Measurements from ENCODE around the gene OR5C1.
"Not testable (repeated sequence)": the region's sequence is repeated elsewhere in the genome, so short reads cannot be mapped to it uniquely, and the experiment has no call there.

The OR5C1 gene

DNA sequence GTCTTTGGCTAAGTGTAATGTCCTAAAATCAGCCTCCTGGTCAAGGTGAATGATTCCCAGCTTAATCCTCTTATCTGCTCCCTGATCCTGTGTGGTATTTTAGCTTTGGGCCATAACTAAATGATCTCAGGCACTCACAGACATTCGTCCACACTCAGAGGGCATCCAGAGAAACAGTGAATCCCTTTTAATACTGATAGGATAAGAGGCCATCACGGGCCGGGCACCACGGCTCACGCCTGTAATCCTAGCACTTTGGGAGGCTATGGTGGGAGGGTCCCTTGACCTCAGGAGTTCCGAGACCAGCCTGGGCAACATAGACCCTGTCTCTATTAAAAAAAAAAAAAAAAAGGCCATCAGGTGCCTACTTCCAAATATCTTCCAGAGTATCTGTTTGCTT is 33.3 kb downstream of the OR5C1 start:
- TF ChIP-seq, protein P1, sequence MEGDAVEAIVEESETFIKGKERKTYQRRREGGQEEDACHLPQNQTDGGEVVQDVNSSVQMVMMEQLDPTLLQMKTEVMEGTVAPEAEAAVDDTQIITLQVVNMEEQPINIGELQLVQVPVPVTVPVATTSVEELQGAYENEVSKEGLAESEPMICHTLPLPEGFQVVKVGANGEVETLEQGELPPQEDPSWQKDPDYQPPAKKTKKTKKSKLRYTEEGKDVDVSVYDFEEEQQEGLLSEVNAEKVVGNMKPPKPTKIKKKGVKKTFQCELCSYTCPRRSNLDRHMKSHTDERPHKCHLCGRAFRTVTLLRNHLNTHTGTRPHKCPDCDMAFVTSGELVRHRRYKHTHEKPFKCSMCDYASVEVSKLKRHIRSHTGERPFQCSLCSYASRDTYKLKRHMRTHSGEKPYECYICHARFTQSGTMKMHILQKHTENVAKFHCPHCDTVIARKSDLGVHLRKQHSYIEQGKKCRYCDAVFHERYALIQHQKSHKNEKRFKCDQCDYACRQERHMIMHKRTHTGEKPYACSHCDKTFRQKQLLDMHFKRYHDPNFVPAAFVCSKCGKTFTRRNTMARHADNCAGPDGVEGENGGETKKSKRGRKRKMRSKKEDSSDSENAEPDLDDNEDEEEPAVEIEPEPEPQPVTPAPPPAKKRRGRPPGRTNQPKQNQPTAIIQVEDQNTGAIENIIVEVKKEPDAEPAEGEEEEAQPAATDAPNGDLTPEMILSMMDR (IDR thresholded peaks at IDR 0.05; ENCODE audit: low read depth, low read length), result no peak
- H3K9me3 ChIP-seq (ENCODE audit: severe bottlenecking), result no peaks in the 10 kb centered on the region
- no peak overlapping the region for H3K4me3 ChIP-seq (ENCODE audit: low read depth, low read length)
- peaks cover 66% of the 10 kb centered on the region for H3K36me3 ChIP-seq
- DNase-seq, result peak; percentile 59
- H3K27me3 ChIP-seq (ENCODE audit: insufficient read depth, low read depth, severe bottlenecking), result no peaks in the 10 kb centered on the region
- no peak overlapping the region for H3K27ac ChIP-seq

GRCh38 chr9:122822938-122823337 is 34.2 kb downstream of the OR5C1 start:
- Histone ChIP-seq H3K36me3 (peaks cover 60% of the 10 kb centered on the region), H3K27me3 (ENCODE audit: insufficient read depth, low read depth, severe bottlenecking) (no peaks in the 10 kb centered on the region), H3K9me3 (ENCODE audit: severe bottlenecking) (no peaks in the 10 kb centered on the region), H3K27ac (no peak overlapping the region), H3K4me3 (ENCODE audit: low read depth, low read length) (no peak overlapping the region)
- no peak for DNase-seq
- TF ChIP-seq, protein P1 (IDR thresholded peaks at IDR 0.05; ENCODE audit: low read depth, low read length), result no peak

DNA sequence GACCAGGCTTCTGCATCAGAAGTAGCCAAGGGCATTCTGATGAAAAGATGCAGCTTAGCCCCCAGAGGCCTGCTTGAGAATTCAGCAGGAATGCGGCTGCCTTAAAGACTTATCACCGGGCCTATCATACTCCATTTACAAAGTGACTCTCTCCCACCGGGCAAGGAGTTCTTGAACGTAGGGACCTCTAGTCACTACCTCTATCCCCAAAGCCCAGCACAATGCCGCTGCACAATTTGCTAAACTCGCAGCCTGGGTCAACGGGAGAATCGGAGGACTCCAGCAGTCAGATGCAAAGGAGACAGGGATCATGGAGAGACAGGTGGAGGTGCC is 39.0 kb downstream of the OR5C1 start:
- peak overlapping the region; percentile 85 for H3K4me3 ChIP-seq (ENCODE audit: low read depth, low read length)
- H3K9me3 ChIP-seq (ENCODE audit: severe bottlenecking), result no peaks in the 10 kb centered on the region
- H3K27me3 ChIP-seq (ENCODE audit: insufficient read depth, low read depth, severe bottlenecking), result no peaks in the 10 kb centered on the region
- peak overlapping the region; percentile 81 for H3K27ac ChIP-seq
- TF ChIP-seq, protein P1 (IDR thresholded peaks at IDR 0.05; ENCODE audit: low read depth, low read length), result no peak
- peaks cover 37% of the 10 kb centered on the region for H3K36me3 ChIP-seq
- no peak for DNase-seq

DNA sequence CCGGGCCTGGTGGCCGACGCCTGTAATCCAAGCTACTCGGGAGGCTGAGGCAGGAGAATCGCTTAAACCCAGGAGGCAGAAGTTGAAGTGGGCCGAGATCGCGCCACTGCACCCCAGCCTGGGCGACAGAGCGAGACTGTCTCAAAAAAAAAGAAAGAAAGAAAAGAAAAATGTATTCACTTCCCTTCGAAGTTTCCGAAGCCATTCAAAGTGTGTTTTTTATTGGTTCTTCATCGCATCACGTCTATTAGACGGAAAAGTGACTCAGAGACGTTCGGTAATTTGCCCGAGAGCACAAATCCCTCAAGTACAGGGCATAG is 40.2 kb downstream of the OR5C1 start:
- peaks cover 29% of the 10 kb centered on the region for H3K36me3 ChIP-seq
- not testable (repeated sequence) for H3K9me3 ChIP-seq (ENCODE audit: severe bottlenecking); H3K27me3 ChIP-seq (ENCODE audit: insufficient read depth, low read depth, severe bottlenecking); DNase-seq
- peak overlapping the region; percentile 81 for H3K27ac ChIP-seq
- peak overlapping the region; percentile 85 for H3K4me3 ChIP-seq (ENCODE audit: low read depth, low read length)

DNA sequence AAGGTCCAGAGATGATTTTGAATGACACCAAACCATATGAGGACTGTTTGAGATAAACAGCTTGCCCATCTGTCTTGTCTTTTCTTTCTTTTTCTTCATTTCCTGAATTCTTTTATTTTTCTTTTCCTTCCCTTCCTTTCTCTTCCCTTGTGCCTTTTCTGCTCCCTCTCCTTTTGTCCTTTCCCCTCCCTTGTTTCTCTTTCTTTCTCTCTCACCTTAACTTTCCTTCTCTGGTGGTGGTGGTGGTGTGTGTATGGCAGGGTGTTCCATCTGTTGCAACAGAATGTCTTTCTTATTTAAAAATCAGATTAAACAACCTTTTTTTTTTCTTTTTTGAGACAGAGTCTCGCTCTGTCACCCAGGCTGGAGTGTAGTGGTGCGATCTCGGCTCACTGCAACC is 43.5 kb downstream of the OR5C1 start:
- TF ChIP-seq, protein P1 (IDR thresholded peaks at IDR 0.05; ENCODE audit: low read depth, low read length), result no peak
- Histone ChIP-seq H3K27me3 (ENCODE audit: insufficient read depth, low read depth, severe bottlenecking) (no peaks in the 10 kb centered on the region), H3K9me3 (ENCODE audit: severe bottlenecking) (no peaks in the 10 kb centered on the region), H3K4me3 (ENCODE audit: low read depth, low read length) (no peak overlapping the region), H3K36me3 (no peaks in the 10 kb centered on the region), H3K27ac (no peak overlapping the region)
- DNase-seq, result no peak

- TF ChIP-seq, protein P1 (IDR thresholded peaks at IDR 0.05; ENCODE audit: low read depth, low read length), result peak; percentile 55; the same call in 1 of the 2 replicates
- DNase-seq, result peak; percentile 37
- no peak overlapping the region for H3K27ac ChIP-seq
Observed at GRCh38 chr9:122835313-122835731, 46.6 kb downstream of the OR5C1 start.

More at GRCh38 chr9:122835313-122835731, 46.6 kb downstream of the OR5C1 start:
- H3K36me3 ChIP-seq, result no peaks in the 10 kb centered on the region
- no peaks in the 10 kb centered on the region for H3K27me3 ChIP-seq (ENCODE audit: insufficient read depth, low read depth, severe bottlenecking)
- no peaks in the 10 kb centered on the region for H3K9me3 ChIP-seq (ENCODE audit: severe bottlenecking)
- no peak overlapping the region for H3K4me3 ChIP-seq (ENCODE audit: low read depth, low read length)

Data from WERI-Rb-1 (cell line).